GM12892 (cell line): Measurements from ENCODE around the gene API5.
"Not testable (repeated sequence)": the region's sequence is repeated elsewhere in the genome, so short reads cannot be mapped to it uniquely, and the experiment has no call there.

Source experiments
- DNase-seq: peaks from one replicate; pipeline ENCODE4 v3.0.0; 2011; ENCODE audit not compliant: insufficient read length
- FAIRE-seq: peaks from 2 replicates; lab custom pipeline; 2011; peaks lifted over from hg19 to GRCh38; lab: Jason Lieb, UNC
- POLR2A ChIP-seq: IDR thresholded peaks from 2 replicates; pipeline ENCODE4 v1.6.1; 2011; ENCODE audit warnings: low read depth, low read length, control low read depth
- POLR2AphosphoS5 ChIP-seq: IDR thresholded peaks from 2 replicates; pipeline ENCODE4 v1.6.1; 2011; ENCODE audit warnings: low read depth, low read length, control low read depth
- TAF1 ChIP-seq: IDR thresholded peaks from 2 replicates; pipeline ENCODE4 v1.6.1; 2011; ENCODE audit warnings: low read depth, mild to moderate bottlenecking, control low read depth, low read length, borderline replicate concordance

API5 gene

DNA sequence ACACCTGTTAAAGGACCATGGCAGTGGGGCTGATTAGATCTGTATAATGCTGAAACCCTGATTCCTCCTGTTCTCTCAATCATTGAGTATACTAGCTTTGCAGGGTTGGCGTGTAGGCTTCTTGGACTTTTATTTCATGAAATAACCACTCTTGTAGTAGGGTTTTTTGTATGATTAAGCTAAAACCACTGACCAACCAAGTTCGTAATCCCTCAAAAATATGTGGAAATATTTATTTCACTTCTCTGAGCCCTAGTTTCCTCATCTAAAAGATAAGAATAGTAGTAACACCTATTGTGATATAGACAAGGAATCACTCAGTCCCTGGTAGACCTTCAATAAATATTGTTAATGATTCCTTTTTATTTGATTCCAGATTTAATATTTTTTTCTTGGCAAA is 4.2 kb downstream of the API5 start:
- no peak for FAIRE-seq
- TF ChIP-seq POLR2AphosphoS5 = no peak
- TF ChIP-seq TAF1 = no peak
- TF ChIP-seq POLR2A = no peak

DNA sequence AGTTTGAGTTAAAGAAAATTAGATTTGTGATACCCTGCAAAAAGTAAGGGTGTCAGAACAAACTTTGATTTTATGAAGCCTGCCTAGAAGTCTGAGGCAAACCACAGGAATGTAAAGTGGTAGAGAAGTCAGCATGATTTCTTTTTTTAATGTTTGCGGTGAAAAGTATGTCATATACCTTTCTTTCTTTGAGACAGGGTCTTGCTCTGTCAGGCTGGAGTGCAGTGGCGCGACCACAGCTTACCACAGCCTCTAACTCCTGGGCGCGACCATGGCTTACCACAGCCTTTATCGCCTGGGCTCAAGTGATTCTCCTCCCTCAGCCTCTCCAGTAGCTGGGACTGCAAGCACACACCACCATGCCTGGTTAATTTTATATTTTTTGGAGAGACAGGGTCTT is 4.7 kb downstream of the API5 start:
- DNase-seq (no peak), FAIRE-seq (no peak)

More for the DNA sequence above, 4.2 kb downstream of the API5 start:
- DNase-seq = no peak

DNA sequence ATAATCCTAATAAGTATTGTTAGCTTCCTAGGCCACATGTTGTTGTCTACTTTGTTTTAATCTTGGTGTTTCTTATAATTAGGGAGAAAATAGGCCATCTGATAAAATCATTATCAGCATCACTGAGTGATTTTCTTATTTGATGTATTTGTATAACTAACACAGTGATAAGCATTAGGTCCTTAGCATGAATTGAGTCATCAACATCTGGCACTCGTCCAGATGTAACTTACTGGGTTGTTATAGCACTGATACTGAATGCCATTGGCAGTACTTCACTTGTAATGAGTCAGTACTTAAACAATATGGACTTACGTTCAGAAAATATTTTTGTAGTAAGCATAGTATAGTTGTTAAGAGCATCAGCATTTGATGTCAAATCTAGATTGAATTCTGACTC is 16.2 kb downstream of the API5 start:
- DNase-seq (no peak), FAIRE-seq (no peak)
- TF ChIP-seq POLR2A (no peak), POLR2AphosphoS5 (no peak), TAF1 (no peak)

More for the DNA sequence above, 4.7 kb downstream of the API5 start:
- TF ChIP-seq POLR2A (no peak), TAF1 (no peak), POLR2AphosphoS5 (no peak)

DNA sequence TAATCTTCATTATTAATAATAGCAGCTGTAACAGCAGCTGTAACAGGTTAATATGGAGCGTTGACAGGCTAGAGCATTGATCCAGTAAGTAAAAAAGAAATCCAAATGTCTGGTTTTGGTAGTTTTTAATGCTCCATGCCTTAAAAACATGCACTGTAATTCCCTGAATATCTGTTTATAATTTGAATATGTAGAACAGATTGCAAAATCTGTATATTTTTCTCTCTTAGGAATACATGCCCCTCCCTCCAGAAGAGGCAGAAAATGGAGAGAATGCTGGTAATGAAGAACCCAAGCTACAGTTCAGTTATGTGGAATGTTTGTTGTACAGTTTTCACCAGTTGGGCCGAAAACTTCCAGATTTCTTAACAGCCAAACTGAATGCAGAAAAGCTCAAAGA is 16.7 kb downstream of the API5 start:
- FAIRE-seq = no peak
- TF ChIP-seq POLR2AphosphoS5 (no peak), TAF1 (no peak), POLR2A (no peak)
- DNase-seq = no peak

DNA sequence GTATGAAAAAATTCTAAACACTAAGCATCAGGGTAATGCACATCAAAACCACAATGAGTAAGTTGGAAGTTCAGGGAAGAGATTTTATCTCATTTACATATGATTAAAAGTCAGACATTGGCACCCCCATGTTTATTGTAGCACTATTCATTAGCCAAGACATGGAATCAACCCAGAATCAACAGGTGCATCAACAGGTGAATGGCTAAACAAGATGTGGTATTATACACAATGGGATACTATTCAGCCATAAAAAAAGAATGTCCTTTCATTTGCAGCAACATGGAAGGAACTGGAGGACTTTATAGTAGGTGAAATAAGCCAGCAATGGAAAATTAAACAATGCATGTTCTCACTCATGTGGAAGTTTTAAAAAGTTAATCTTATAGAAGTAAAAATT is 29.4 kb downstream of the API5 start:
- DNase-seq = no peak
- TF ChIP-seq POLR2AphosphoS5 (no peak), POLR2A (no peak), TAF1 (no peak)
- no peak for FAIRE-seq

DNA sequence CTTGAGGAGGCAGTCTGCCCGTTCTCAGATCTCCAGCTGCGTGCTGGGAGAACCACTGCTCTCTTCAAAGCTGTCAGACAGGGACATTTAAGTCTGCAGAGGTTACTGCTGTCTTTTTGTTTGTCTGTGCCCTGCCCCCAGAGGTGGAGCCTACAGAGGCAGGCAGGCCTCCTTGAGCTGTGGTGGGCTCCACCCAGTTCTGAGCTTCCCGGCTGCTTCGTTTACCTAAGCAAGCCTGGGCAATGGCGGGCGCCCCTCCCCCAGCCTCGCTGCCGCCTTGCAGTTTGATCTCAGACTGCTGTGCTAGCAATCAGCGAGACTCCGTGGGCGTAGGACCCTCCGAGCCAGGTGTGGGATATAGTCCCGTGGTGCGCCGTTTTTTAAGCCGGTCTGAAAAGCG is 39.6 kb downstream of the API5 start:
- not testable (repeated sequence) for FAIRE-seq, DNase-seq

DNA sequence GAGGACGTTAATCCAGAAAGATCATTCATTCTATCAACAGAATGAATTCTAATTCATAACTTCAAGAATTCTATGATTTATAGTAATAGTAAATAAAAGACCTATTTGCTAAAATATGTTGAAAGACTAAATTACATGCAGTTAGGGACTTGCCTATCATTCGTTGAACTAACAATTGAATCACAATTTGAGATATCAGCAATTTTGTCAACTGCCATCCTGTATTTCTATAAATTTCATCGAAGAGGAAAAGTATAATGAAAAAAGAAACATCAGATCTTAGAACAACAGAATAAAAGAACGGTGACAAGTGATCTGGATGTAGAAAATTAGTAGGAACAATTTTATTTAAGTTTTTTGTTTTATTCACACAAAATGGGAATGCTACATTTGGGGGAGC is 42.5 kb downstream of the API5 start:
- no peak for DNase-seq
- no peak for TF ChIP-seq TAF1
- TF ChIP-seq POLR2AphosphoS5 = no peak
- no peak for TF ChIP-seq POLR2A
- FAIRE-seq = no peak

DNA sequence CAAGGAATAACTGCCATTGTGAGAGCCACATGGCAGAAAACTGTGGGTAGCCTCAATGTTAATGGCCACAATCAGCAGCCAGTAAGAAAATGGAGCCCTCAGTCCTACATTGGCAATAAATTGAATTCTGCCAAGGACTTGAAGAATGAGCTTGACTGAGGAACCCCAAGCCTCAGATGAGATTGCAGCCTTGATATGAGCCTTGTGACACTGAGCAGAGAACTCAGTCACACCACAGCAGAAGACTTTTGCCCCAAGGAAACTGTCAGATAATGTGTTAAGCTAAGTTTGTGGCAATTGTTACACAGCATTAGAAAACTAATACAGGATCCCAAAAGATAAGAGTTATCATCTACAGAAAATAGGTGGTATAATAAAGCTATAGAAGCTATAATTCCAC is 44.5 kb downstream of the API5 start:
- TF ChIP-seq TAF1 (no peak), POLR2A (no peak), POLR2AphosphoS5 (no peak)
- DNase-seq (no peak), FAIRE-seq (no peak)

DNA sequence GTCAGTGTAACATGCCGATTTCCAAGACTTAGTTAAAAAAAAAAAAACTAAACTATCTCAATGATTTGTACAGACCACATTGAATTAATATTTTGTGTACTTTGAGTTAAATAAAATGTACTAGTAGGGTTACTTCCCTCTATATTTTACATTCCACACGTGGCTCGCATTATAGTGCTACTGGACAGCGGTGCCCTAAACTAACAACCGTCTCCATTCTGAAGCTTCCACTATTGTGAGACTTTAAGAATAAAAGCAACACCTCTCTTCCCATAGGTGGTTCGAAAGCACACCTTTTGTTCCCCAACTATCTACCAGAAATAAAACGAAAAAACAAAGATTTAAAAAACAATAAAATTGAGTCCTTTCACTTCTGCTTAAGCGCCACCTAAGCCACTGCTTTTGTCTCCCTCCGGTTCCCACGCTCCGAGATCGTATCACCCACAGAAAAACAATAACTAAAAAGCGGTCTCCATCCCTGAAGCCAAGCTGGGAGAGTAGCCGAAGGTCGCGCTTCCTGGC is 46.5 kb downstream of the API5 start:
- no peak for DNase-seq

DNA sequence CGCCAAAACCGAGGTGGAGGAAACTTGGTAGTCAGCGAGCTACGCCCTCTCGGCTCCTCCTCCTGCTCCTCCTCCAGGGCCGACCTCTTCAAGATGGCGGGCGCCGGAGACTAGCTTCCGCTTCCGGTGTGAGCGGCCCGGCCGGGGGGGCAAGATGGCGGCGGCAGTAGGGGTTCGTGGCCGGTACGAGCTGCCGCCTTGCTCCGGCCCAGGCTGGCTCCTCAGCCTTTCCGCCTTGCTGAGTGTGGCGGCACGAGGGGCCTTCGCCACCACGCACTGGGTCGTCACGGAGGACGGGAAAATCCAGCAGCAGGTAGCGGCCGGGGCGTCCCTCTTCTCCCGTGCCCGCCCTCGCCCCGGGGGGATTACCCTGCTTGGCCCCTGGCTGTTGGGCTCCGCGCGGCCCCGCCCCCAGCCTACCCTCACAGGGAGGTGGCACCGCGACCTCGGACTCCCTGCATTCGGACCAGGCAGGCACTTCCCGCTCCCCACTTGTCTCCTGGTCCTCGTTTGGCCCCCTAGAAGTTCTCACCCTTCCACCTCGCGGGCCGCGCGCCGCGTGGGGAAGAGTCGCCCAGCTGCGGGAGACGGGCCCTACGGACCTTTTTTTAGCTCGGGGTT is 47.1 kb downstream of the API5 start, which contains the start of gene TTC17:
TTC17 (plus strand) TSS at position 120 of the 621 bp plus-strand sequence; CDS start at position 155, 35 bp downstream.
- TF ChIP-seq POLR2AphosphoS5 (peak; percentile 93), POLR2A (peak; percentile 99), TAF1 (peak; percentile 96)
- FAIRE-seq (peak; percentile 99), DNase-seq (peak; percentile 71)

More for the DNA sequence above, 46.5 kb downstream of the API5 start:
- TF ChIP-seq POLR2AphosphoS5 = no peak
- TF ChIP-seq TAF1 = no peak
- no peak for TF ChIP-seq POLR2A
- no peak for FAIRE-seq

DNA sequence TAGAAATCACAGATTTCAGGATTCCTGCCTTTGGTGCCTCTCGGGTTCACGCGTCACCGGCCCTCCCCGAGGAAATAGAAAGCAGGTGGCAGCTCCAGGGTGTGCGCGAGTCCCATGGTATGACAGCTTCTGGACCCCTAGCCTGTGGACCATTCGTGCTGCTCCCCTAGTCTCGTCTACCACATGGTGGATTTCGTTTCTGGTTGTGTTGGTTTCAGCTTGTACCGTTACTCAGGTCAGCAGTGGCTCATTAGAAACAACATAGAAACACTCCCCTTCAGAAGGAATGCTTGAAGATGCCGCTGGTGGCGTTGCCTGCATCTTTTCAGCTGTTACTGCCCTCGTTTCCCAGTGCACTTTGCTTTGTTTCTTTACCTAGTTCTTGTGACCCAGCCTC is 47.6 kb downstream of the API5 start:
- FAIRE-seq = no peak
- DNase-seq = peak; percentile 14
- TF ChIP-seq POLR2AphosphoS5 = no peak; the same call in 1 of the 2 replicates
- TF ChIP-seq TAF1 = no peak
- no peak for TF ChIP-seq POLR2A

DNA sequence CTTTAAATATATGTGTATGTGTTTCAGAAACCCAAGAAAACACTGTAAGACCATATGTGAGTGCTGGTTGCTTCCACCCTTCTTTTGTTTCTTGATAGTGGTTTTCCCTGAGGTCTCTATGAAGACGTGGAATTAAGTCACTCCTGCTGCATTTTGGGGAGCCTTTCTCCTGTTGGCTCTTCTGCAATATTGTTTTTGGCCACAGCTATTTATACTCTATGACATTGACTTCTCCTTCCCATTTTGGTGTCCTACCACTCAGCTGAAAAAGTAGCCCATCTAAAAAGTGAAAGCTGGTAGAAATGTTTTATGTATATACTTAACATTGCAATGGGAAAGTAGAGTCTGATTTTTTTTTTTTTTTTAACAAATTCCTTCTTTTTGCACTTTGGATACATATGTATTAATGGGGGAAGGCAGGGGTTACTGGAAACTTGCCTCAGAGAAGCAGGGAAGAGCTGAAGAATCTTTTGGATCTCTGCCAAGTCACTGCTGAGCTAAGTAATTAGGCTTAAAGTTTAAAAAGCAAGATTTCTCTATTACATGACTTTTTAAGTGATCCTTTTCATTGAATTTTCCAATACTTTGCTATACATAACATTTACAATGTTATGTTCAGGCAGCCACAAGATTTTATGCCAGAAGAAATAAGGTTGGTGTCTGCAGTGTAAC is 48.7 kb downstream of the API5 start:
- DNase-seq (no peak), FAIRE-seq (no peak)
- no peak for TF ChIP-seq POLR2AphosphoS5
- no peak for TF ChIP-seq TAF1

DNA sequence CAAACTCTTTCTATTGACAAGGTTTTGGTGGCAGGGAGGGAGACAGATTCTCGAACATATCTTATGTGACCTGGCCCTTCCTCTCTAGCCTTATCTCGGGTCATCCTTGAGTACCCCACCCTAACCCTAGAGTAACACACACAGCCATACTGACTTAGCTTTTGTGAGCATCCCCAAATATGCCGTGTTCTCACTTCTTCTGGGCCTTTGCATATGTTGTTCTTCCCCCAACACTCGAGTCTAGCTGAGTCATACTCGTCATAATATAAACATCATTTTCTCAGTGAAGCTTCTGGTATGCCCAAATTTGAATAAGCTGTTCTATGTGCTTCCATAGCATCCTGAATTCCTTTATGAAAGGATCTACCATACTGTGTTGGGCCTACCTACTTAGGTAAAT is 54.9 kb downstream of the API5 start:
- FAIRE-seq (no peak), DNase-seq (no peak)
- TF ChIP-seq TAF1 = no peak
- TF ChIP-seq POLR2A = no peak
- no peak for TF ChIP-seq POLR2AphosphoS5
